ENCODE data around the gene RAB12.

Gene RAB12

GRCh38 chr18:8584798-8585197, 24.4 kb upstream of the RAB12 start:
- no peak for TF ChIP-seq CTCF (IDR thresholded peaks at IDR 0.05; ENCODE audit: control insufficient read depth, insufficient read depth, low read depth, low read length, missing control alignments)
- DNase-seq (ENCODE audit: low read depth): no peak

DNA sequence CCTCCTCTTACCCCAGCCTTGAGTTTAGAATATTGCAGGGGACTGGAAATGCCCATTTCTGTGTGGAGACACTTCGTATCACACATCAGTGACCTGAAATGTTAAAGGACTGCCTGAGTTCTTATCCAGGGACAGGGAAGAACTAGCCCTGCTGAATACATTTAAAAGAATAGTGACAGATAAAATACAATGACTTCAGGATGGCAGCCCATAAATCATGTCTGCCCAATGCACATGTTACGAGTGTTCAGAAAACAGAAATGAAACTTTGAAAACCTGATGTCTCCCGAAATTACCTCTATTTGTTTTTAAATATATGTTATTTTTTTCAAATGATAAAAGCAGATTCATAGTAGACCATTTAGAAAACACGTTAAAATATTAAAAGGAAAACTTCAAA, 22.3 kb upstream of the RAB12 start:
- no peak for DNase-seq (ENCODE audit: low read depth)
- no peak for TF ChIP-seq CTCF (IDR thresholded peaks at IDR 0.05; ENCODE audit: control insufficient read depth, insufficient read depth, low read depth, low read length, missing control alignments)
- H3K4me3 ChIP-seq (ENCODE audit: control insufficient read depth, low read depth, low read length): no peak overlapping the region

More at GRCh38 chr18:8584798-8585197, 24.4 kb upstream of the RAB12 start:
- no peak overlapping the region for H3K4me3 ChIP-seq (ENCODE audit: control insufficient read depth, low read depth, low read length)

- no peak overlapping the region for H3K4me3 ChIP-seq (ENCODE audit: control insufficient read depth, low read depth, low read length)
- DNase-seq (ENCODE audit: low read depth): no peak
- no peak for TF ChIP-seq CTCF (IDR thresholded peaks at IDR 0.05; ENCODE audit: control insufficient read depth, insufficient read depth, low read depth, low read length, missing control alignments)
These were observed 13.8 kb upstream of the RAB12 start for GRCh38 chr18:8595445-8595844.

GRCh38 chr18:8601277-8602032, 7.8 kb upstream of the RAB12 start:
- TF ChIP-seq CTCF (IDR thresholded peaks at IDR 0.05; ENCODE audit: control insufficient read depth, insufficient read depth, low read depth, low read length, missing control alignments): no peak
- H3K4me3 ChIP-seq (ENCODE audit: control insufficient read depth, low read depth, low read length): no peak overlapping the region
- DNase-seq (ENCODE audit: low read depth): no peak

DNA sequence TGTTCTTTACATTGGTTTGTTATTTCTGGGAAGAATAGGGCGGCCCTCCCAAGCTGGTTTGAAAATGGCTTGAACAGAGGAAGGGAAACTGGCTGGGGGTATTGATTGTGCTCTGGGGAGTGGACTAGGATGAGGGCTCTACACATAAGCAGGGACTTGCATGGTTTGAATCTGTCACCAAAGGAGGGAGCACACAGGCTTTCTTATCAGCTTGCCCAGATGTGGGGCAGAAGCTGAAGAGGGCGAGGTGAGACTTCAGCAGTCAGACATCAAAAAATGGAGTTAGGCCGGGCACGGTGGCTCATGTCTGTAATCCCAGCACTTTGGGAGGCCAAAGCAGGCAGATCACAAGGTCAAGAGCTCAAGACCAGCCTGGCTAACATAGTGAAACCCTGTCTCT, 7.2 kb upstream of the RAB12 start:
- no peak for TF ChIP-seq CTCF (IDR thresholded peaks at IDR 0.05; ENCODE audit: control insufficient read depth, insufficient read depth, low read depth, low read length, missing control alignments)
- no peak overlapping the region for H3K4me3 ChIP-seq (ENCODE audit: control insufficient read depth, low read depth, low read length)
- DNase-seq (ENCODE audit: low read depth): no peak

DNA sequence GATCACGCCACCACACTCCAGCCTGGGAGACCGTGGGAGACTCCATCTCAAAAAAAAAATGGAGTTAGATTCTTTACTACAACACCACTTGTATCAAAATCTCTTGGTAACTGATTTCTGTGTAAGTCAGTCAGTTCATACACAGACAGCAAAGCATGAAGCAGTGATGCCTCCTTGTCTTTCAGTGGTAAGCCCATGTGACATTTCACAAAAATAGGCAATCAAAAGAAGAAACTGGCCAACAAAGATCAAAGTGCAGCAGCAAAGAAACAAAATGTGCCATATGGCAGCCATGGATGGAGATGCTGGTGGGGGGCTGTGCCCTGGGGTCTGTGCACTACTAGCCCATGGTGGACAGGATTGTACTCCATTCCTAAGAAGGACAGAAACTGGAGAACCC, 6.7 kb upstream of the RAB12 start:
- no peak for TF ChIP-seq CTCF (IDR thresholded peaks at IDR 0.05; ENCODE audit: control insufficient read depth, insufficient read depth, low read depth, low read length, missing control alignments)
- H3K4me3 ChIP-seq (ENCODE audit: control insufficient read depth, low read depth, low read length): no peak overlapping the region
- no peak for DNase-seq (ENCODE audit: low read depth)

Measured in AG09309 (cell line).